ENCODE measurements around the gene STK32A.

The STK32A gene

DNA sequence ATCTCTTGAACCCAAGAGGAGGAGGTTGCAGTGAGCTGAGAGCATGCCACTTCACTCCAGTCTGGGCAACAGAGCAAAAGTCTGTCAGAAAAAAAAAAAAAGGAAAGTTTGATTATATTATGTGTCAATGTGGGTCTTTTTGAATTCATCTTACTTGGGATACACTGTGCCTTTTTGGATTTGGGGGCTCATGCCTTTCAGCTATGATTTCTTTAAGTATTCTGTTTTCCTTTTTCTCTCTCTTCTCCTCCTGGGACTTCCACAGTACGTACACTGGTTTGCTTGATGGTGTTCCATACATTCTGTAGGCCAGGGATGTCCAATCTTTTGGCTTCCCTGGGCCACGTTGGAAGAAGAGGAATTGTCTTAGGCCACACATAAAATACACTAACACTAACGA, 146.7 kb downstream of the STK32A start:
- TF ChIP-seq ZFX (IDR thresholded peaks at IDR 0.05), result no peak
- TF ChIP-seq, protein P1, sequence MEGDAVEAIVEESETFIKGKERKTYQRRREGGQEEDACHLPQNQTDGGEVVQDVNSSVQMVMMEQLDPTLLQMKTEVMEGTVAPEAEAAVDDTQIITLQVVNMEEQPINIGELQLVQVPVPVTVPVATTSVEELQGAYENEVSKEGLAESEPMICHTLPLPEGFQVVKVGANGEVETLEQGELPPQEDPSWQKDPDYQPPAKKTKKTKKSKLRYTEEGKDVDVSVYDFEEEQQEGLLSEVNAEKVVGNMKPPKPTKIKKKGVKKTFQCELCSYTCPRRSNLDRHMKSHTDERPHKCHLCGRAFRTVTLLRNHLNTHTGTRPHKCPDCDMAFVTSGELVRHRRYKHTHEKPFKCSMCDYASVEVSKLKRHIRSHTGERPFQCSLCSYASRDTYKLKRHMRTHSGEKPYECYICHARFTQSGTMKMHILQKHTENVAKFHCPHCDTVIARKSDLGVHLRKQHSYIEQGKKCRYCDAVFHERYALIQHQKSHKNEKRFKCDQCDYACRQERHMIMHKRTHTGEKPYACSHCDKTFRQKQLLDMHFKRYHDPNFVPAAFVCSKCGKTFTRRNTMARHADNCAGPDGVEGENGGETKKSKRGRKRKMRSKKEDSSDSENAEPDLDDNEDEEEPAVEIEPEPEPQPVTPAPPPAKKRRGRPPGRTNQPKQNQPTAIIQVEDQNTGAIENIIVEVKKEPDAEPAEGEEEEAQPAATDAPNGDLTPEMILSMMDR (conservative IDR thresholded peaks at IDR 0.05), result no peak

GRCh38 chr5:147382776-147383175, 147.9 kb downstream of the STK32A start:
- no peak overlapping the region for H3K27ac ChIP-seq
- TF ChIP-seq, protein P1 (conservative IDR thresholded peaks at IDR 0.05), result no peak
- no peak for TF ChIP-seq ZFX (IDR thresholded peaks at IDR 0.05)

More for the DNA sequence above, 146.7 kb downstream of the STK32A start:
- no peak overlapping the region for H3K27ac ChIP-seq

GRCh38 chr5:147384346-147385193, 149.7 kb downstream of the STK32A start:
- TF ChIP-seq, protein P1 (conservative IDR thresholded peaks at IDR 0.05), result no peak
- TF ChIP-seq ZFX (IDR thresholded peaks at IDR 0.05), result no peak
- H3K27ac ChIP-seq, result no peak overlapping the region

GRCh38 chr5:147387109-147387508, 152.3 kb downstream of the STK32A start:
- TF ChIP-seq, protein P1 (conservative IDR thresholded peaks at IDR 0.05), result no peak
- no peak for TF ChIP-seq ZFX (IDR thresholded peaks at IDR 0.05)
- no peak overlapping the region for H3K27ac ChIP-seq

- no peak overlapping the region for H3K27ac ChIP-seq
- TF ChIP-seq, protein P1 (conservative IDR thresholded peaks at IDR 0.05), result no peak
- TF ChIP-seq ZFX (IDR thresholded peaks at IDR 0.05), result no peak
Measured at GRCh38 chr5:147388184-147389108, 153.6 kb downstream of the STK32A start.

DNA sequence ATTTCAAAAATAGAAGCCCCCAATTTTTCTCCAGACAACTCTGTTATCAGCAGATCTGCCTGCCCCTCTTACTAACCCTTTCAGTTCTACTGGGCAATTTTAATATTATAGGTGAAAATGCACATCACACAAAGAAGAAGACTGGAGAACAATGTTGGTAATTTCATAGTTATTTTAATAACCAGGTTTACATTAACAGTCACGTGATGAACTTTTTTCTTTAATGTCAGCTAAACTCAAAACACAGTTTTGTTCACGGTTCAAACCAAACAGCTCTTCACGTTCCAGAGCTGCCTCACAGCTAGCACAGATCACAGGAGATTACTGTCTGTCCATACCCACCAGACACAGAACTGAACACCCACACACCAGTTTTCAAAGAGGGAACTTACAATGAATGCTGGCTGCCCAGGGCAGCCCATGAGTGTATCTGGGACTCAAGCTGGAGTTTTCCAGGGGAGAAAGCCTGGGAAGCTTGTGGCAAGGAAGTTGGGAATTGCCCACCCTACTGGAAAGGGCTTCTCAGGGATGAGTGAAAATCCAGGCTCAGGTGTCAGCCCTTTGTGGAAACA, 155.9 kb downstream of the STK32A start:
- TF ChIP-seq, protein P1 (conservative IDR thresholded peaks at IDR 0.05), result no peak
- TF ChIP-seq ZFX (IDR thresholded peaks at IDR 0.05), result no peak
- H3K27ac ChIP-seq, result no peak overlapping the region

Data from C4-2B (cell line).